Liver (tissue), 9 donors: ENCODE data around the gene ZCWPW1. TPM values are rescaled to one million over a fixed set of nuclear protein-coding genes. Genes with fewer than 3 reads are reported as not detected.
"Not testable (repeated sequence)": the region's sequence is repeated elsewhere in the genome, so short reads cannot be mapped to it uniquely, and the experiment has no call there.

Source experiments
- DNase-seq: peaks from one replicate; pipeline ENCODE4 v3.0.0-alpha.2; 2017; ENCODE audit warnings: low spot score
- H3K27ac ChIP-seq, 2 donors: one replicate each; pipeline ENCODE4 v1.7.0; 2013; ENCODE audit warnings: inconsistent platforms in 2 of 2, low read length in 2 of 2, control low read depth in 1 of 2, low read depth in 1 of 2, mild to moderate bottlenecking in 1 of 2
- H3K27me3 ChIP-seq, 4 donors: one replicate each; pipeline versions ENCODE4 v1.6.1 to v1.7.0; 2013; ENCODE audit warnings: low read length in 3 of 4, inconsistent platforms in 1 of 4, mild to moderate bottlenecking in 1 of 4, moderate library complexity in 1 of 4; ENCODE audit not compliant: control insufficient read depth in 4 of 4, insufficient read depth in 4 of 4
- H3K36me3 ChIP-seq, 4 donors: one replicate each; pipeline versions ENCODE4 v1.6.1 to v1.7.0; 2013; ENCODE audit warnings: low read length in 3 of 4, mild to moderate bottlenecking in 3 of 4, low read depth in 1 of 4, moderate library complexity in 1 of 4; ENCODE audit not compliant: control insufficient read depth in 4 of 4, insufficient read depth in 3 of 4
- H3K4me1 ChIP-seq, 4 donors: one replicate each; pipeline versions ENCODE4 v1.6.1 to v1.7.0; 2013; ENCODE audit warnings: low read length in 3 of 4, mild to moderate bottlenecking in 3 of 4, moderate library complexity in 1 of 4; ENCODE audit not compliant: control insufficient read depth in 4 of 4, insufficient read depth in 4 of 4
- H3K4me3 ChIP-seq, 3 donors: one replicate each; pipeline versions ENCODE4 v1.6.1 to v1.7.0; 2013; ENCODE audit warnings: low read length in 3 of 3, control low read depth in 1 of 3, low read depth in 1 of 3, mild to moderate bottlenecking in 1 of 3
- H3K9ac ChIP-seq, 2 donors: one replicate each; pipeline ENCODE4 v1.7.0; 2013; ENCODE audit warnings: low read length in 2 of 2, mild to moderate bottlenecking in 2 of 2, moderate library complexity in 2 of 2, control low read depth in 1 of 2, low read depth in 1 of 2
- H3K9me3 ChIP-seq, 4 donors: one replicate each; pipeline versions ENCODE4 v1.6.1 to v1.7.0; 2013; ENCODE audit warnings: low read length in 3 of 4; ENCODE audit not compliant: control insufficient read depth in 4 of 4
- EGR1 ChIP-seq, 2 donors: IDR thresholded peaks; 2 replicates each; pipeline ENCODE4 v1.6.1; 2016 to 2018; ENCODE audit warnings: antibody characterized with exemption in 2 of 2, low read depth in 2 of 2
- FOXA2 ChIP-seq: IDR thresholded peaks from 2 replicates; pipeline ENCODE4 v1.6.1; 2016; ENCODE audit warnings: antibody characterized with exemption
- HNF4G ChIP-seq: IDR thresholded peaks from 2 replicates; pipeline ENCODE4 v1.6.1; 2016; ENCODE audit warnings: antibody characterized with exemption
- JUND ChIP-seq, 2 donors: IDR thresholded peaks; 2 replicates each; pipeline ENCODE4 v1.6.1; 2016; ENCODE audit warnings: antibody characterized with exemption in 2 of 2
- NR2F2 ChIP-seq: IDR thresholded peaks from 2 replicates; pipeline ENCODE4 v1.6.1; 2016; ENCODE audit warnings: antibody characterized with exemption
- RAD21 ChIP-seq, 2 donors: IDR thresholded peaks; 2 replicates each; pipeline ENCODE4 v1.6.1; 2016; ENCODE audit warnings: antibody characterized with exemption in 2 of 2, mild to moderate bottlenecking in 2 of 2
- RXRA ChIP-seq, 2 donors: IDR thresholded peaks; 2 replicates each; pipeline ENCODE4 v1.6.1; 2017 to 2018; ENCODE audit warnings: antibody characterized with exemption in 2 of 2, mild to moderate bottlenecking in 1 of 2
- SP1 ChIP-seq: IDR thresholded peaks from 2 replicates; pipeline ENCODE4 v1.6.1; 2018; ENCODE audit warnings: antibody characterized with exemption, mild to moderate bottlenecking
- TAF1 ChIP-seq: conservative IDR thresholded peaks from 2 replicates; pipeline ENCODE4 v1.6.1; 2016; ENCODE audit warnings: antibody characterized with exemption, mild to moderate bottlenecking
- YY1 ChIP-seq: IDR thresholded peaks from 2 replicates; pipeline ENCODE4 v1.6.1; 2016; ENCODE audit warnings: antibody characterized with exemption, mild to moderate bottlenecking
- WGBS: extraction: QIAGEN DNeasy Blood & Tissue Kit; methylation state at CpG from one replicate; pipeline ENCODE4 v1.1.7; 2013; 5-methylcytosine and 5-hydroxymethylcytosine counted together
- polyA plus RNA-seq, 2 donors: library from polyadenylated mRNA; stranded (reverse) in 1 of 2; unstranded in 1 of 2; fragments of 200-250 nt in 1 of 2; fragments of >200 nt in 1 of 2; fragmentation: Nextera tagmentation in 1 of 2; extraction: Ambion mirVana in 1 of 2; gene quantifications; one replicate each; pipeline versions ENCODE4 v1.2.1 to v1.2.3, GENCODE V29; 2013 to 2015
- total RNA-seq, 2 donors: library from RNA; depleted of rRNA; stranded (reverse); fragments of >200 nt; gene quantifications; one replicate each; pipeline ENCODE4 v1.2.3, GENCODE V29; 2014
- TF ChIP-seq, protein P1 (sequence below): IDR thresholded peaks from 2 replicates; pipeline ENCODE4 v1.6.1; 2016; ENCODE audit warnings: antibody characterized with exemption, mild to moderate bottlenecking
- TF ChIP-seq, protein P2 (sequence below): IDR thresholded peaks from 2 replicates; pipeline ENCODE4 v1.6.1; 2016; ENCODE audit warnings: antibody characterized with exemption
- TF ChIP-seq, protein P3 (sequence below): IDR thresholded peaks from 2 replicates; pipeline ENCODE4 v1.6.1; 2016; ENCODE audit warnings: antibody characterized with exemption
- TF ChIP-seq, protein P4 (sequence below): fragments of 150-350 bp; IDR thresholded peaks from 2 replicates; pipeline ENCODE4 v1.5.1; 2017; ENCODE audit warnings: improper control_type of control experiment, low read depth, low read length; ENCODE audit not compliant: missing input control
- donor health status: healthy.
- donor health status: healthy.
- donor health status: healthy.
- donor health status: healthy.
- donor health status: healthy.

ZCWPW1 gene
- total and polyA plus RNA-seq, 4 donors = 1.4 to 3.3 (median 2.8) TPM

DNA sequence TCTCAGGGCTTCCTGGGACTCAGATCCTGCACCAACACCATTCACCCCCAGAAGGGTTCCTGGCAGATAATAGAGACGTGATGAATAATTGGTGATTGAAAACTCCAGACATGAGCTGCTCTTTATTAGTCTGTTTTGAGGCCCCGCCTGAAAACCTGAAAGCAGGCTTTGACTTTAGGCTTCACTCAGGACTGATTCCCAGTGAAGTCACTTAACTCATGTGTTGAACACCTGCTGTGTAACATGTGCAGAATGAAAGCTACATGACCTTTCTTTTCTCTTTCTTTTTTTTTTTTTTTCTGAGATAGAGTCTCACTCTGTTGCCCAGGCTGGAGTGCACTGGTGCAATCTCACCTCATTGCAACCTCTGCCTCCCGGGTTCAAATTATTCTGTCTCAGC is 26.7 kb upstream of the ZCWPW1 start:
- Histone ChIP-seq H3K9me3 (no peaks in the 10 kb centered on the region), H3K4me1 (peaks cover 0 to 3% (median under 1%) of the 10 kb centered on the region in 4 donors), H3K27me3 (no peaks in the 10 kb centered on the region), H3K9ac (no peak overlapping the region), H3K4me3 (no peak overlapping the region), H3K27ac (no peak overlapping the region), H3K36me3 (no peaks in the 10 kb centered on the region)
- 92% methylated on average over 3 of the region's 3 CpGs for WGBS
- TF ChIP-seq NR2F2 (no peak), EGR1 (IDR thresholded peaks at IDR 0.05; ENCODE audit: low read depth in 2 of 2) (no peak), YY1 (no peak), RAD21 (IDR thresholded peaks at IDR 0.05) (no peak), TAF1 (no peak), RXRA (IDR thresholded peaks at IDR 0.05) (no peak), SP1 (no peak), FOXA2 (no peak), JUND (IDR thresholded peaks at IDR 0.05) (no peak), HNF4G (no peak)
- TF ChIP-seq, protein P1, sequence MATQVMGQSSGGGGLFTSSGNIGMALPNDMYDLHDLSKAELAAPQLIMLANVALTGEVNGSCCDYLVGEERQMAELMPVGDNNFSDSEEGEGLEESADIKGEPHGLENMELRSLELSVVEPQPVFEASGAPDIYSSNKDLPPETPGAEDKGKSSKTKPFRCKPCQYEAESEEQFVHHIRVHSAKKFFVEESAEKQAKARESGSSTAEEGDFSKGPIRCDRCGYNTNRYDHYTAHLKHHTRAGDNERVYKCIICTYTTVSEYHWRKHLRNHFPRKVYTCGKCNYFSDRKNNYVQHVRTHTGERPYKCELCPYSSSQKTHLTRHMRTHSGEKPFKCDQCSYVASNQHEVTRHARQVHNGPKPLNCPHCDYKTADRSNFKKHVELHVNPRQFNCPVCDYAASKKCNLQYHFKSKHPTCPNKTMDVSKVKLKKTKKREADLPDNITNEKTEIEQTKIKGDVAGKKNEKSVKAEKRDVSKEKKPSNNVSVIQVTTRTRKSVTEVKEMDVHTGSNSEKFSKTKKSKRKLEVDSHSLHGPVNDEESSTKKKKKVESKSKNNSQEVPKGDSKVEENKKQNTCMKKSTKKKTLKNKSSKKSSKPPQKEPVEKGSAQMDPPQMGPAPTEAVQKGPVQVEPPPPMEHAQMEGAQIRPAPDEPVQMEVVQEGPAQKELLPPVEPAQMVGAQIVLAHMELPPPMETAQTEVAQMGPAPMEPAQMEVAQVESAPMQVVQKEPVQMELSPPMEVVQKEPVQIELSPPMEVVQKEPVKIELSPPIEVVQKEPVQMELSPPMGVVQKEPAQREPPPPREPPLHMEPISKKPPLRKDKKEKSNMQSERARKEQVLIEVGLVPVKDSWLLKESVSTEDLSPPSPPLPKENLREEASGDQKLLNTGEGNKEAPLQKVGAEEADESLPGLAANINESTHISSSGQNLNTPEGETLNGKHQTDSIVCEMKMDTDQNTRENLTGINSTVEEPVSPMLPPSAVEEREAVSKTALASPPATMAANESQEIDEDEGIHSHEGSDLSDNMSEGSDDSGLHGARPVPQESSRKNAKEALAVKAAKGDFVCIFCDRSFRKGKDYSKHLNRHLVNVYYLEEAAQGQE = no peak
- TF ChIP-seq, protein P2, sequence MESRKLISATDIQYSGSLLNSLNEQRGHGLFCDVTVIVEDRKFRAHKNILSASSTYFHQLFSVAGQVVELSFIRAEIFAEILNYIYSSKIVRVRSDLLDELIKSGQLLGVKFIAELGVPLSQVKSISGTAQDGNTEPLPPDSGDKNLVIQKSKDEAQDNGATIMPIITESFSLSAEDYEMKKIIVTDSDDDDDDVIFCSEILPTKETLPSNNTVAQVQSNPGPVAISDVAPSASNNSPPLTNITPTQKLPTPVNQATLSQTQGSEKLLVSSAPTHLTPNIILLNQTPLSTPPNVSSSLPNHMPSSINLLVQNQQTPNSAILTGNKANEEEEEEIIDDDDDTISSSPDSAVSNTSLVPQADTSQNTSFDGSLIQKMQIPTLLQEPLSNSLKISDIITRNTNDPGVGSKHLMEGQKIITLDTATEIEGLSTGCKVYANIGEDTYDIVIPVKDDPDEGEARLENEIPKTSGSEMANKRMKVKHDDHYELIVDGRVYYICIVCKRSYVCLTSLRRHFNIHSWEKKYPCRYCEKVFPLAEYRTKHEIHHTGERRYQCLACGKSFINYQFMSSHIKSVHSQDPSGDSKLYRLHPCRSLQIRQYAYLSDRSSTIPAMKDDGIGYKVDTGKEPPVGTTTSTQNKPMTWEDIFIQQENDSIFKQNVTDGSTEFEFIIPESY = no peak
- TF ChIP-seq, protein P3, sequence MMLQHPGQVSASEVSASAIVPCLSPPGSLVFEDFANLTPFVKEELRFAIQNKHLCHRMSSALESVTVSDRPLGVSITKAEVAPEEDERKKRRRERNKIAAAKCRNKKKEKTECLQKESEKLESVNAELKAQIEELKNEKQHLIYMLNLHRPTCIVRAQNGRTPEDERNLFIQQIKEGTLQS = no peak
- TF ChIP-seq, protein P4, sequence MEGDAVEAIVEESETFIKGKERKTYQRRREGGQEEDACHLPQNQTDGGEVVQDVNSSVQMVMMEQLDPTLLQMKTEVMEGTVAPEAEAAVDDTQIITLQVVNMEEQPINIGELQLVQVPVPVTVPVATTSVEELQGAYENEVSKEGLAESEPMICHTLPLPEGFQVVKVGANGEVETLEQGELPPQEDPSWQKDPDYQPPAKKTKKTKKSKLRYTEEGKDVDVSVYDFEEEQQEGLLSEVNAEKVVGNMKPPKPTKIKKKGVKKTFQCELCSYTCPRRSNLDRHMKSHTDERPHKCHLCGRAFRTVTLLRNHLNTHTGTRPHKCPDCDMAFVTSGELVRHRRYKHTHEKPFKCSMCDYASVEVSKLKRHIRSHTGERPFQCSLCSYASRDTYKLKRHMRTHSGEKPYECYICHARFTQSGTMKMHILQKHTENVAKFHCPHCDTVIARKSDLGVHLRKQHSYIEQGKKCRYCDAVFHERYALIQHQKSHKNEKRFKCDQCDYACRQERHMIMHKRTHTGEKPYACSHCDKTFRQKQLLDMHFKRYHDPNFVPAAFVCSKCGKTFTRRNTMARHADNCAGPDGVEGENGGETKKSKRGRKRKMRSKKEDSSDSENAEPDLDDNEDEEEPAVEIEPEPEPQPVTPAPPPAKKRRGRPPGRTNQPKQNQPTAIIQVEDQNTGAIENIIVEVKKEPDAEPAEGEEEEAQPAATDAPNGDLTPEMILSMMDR = no peak
- DNase-seq = no peak

DNA sequence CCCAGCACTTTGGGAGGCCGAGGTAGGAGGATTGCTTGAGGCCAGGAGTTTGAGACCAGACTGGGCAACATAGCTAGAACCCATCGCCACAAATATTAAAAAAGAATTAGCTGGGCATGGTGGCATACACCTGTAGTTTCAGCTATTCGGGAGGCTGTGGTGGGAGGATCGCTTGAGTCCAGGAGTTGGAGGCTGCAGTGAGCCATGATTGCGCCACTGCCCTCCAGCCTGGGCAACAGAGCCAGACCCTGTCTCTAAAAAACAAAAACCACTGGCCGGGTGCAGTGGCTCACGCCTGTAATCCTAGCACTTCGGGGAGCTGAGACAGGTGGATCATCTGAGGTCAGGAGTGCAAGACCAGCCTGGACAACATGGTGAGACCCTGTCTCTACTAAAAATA is 25.4 kb upstream of the ZCWPW1 start:
- not testable (repeated sequence) for H3K9ac ChIP-seq, H3K4me1 ChIP-seq, H3K27me3 ChIP-seq, H3K27ac ChIP-seq, DNase-seq, H3K36me3 ChIP-seq, H3K9me3 ChIP-seq, H3K4me3 ChIP-seq
- WGBS = 98% methylated on average over 8 of the region's 8 CpGs
